OCI-LY1 (cell line): ENCODE data around the gene AGFG2.

Experiments
- H2AFZ ChIP-seq: fragments of 200-600 bp; sonication (generic), shearing (Covaris generic); 2 replicates; pipeline ENCODE4 v1.6.0; 2014; ENCODE audit warnings: antibody characterized with exemption, mild to moderate bottlenecking, low read length
- H3F3A ChIP-seq: fragments of 200-600 bp; sonication (generic), shearing (Covaris generic); 2 replicates; pipeline ENCODE4 v1.6.0; 2014; ENCODE audit warnings: mild to moderate bottlenecking, antibody characterized with exemption, low read length, moderate library complexity; ENCODE audit not compliant: insufficient read depth
- H3K27ac ChIP-seq: fragments of 200-600 bp; sonication (generic); 2 replicates; pipeline ENCODE4 v1.5.1; 2014; ENCODE audit warnings: low read length, mixed run types, mild to moderate bottlenecking, low read depth; ENCODE audit not compliant: poor library complexity, severe bottlenecking
- H3K27me3 ChIP-seq: fragments of 200-600 bp; sonication (generic); 2 replicates; pipeline ENCODE4 v1.6.0; 2014; ENCODE audit warnings: antibody characterized with exemption, mild to moderate bottlenecking, low read length, moderate library complexity; ENCODE audit not compliant: insufficient read depth
- H3K36me3 ChIP-seq: fragments of 200-600 bp; sonication (generic); 2 replicates; pipeline ENCODE4 v1.6.1; 2014; ENCODE audit warnings: mild to moderate bottlenecking, antibody characterized with exemption, low read length, moderate library complexity, mixed read lengths; ENCODE audit not compliant: insufficient read depth
- H3K4me1 ChIP-seq: fragments of 200-600 bp; sonication (generic); 2 replicates; pipeline ENCODE4 v1.5.1; 2014; ENCODE audit warnings: mild to moderate bottlenecking, low read length, moderate library complexity; ENCODE audit not compliant: insufficient read depth, severe bottlenecking
- H3K4me2 ChIP-seq: fragments of 200-600 bp; sonication (generic), shearing (Covaris generic); 2 replicates; pipeline ENCODE4 v1.6.1; 2014; ENCODE audit warnings: low read length
- H3K4me3 ChIP-seq: fragments of 200-600 bp; sonication (generic); 2 replicates; pipeline ENCODE4 v1.5.1; 2014; ENCODE audit warnings: low read length, low read depth, mild to moderate bottlenecking, mixed read lengths; ENCODE audit not compliant: poor library complexity, severe bottlenecking
- H3K79me2 ChIP-seq: fragments of 200-600 bp; shearing (Covaris generic); 2 replicates; pipeline ENCODE4 v1.6.1; 2016; ENCODE audit warnings: mixed run types, low read length, mixed read lengths; ENCODE audit not compliant: insufficient read depth
- H3K9ac ChIP-seq: fragments of 200-600 bp; sonication (generic), shearing (Covaris generic); 2 replicates; pipeline ENCODE4 v1.6.1; 2014; ENCODE audit warnings: mild to moderate bottlenecking, low read length, mixed read lengths
- H3K9me2 ChIP-seq: fragments of 200-600 bp; sonication (generic), shearing (Covaris generic); 2 replicates; pipeline ENCODE4 v1.6.1; 2014; ENCODE audit warnings: low read depth, mild to moderate bottlenecking, low read length, mixed read lengths
- H3K9me3 ChIP-seq: fragments of 200-600 bp; shearing (Covaris generic); 2 replicates; pipeline ENCODE4 v1.6.1; 2014; ENCODE audit warnings: low read length, mixed read lengths
- H4K20me1 ChIP-seq: fragments of 200-600 bp; sonication (generic), shearing (Covaris generic); 2 replicates; pipeline ENCODE4 v1.6.0; 2016; ENCODE audit warnings: mild to moderate bottlenecking, low read length; ENCODE audit not compliant: insufficient read depth
- CTCF ChIP-seq: fragments of 200-600 bp; sonication (generic), shearing (Covaris generic); IDR thresholded peaks from 2 replicates; pipeline ENCODE4 v1.5.1; 2017; ENCODE audit warnings: mild to moderate bottlenecking, antibody characterized with exemption, low read length, moderate library complexity, mixed read lengths
- EZH2 ChIP-seq: fragments of 200-600 bp; sonication (generic), shearing (Covaris generic); IDR thresholded peaks from 2 replicates; pipeline ENCODE4 v1.8.0; 2017; ENCODE audit warnings: borderline replicate concordance, mixed run types, mild to moderate bottlenecking, antibody characterized with exemption, low read length, moderate library complexity, mixed read lengths

Gene AGFG2

GRCh38 chr7:100578246-100579183, 39.5 kb downstream of the AGFG2 start:
- H3K79me2 ChIP-seq, result no peaks in the 10 kb centered on the region
- no peak overlapping the region for H3K4me2 ChIP-seq

GRCh38 chr7:100580466-100581283, 41.7 kb downstream of the AGFG2 start:
- Histone ChIP-seq H3K4me3 (no peak overlapping the region), H3K4me1 (peaks cover 27% of the 10 kb centered on the region), H4K20me1 (no peaks in the 10 kb centered on the region), H2AFZ (no peak overlapping the region), H3K9me3 (no peaks in the 10 kb centered on the region), H3K27me3 (no peaks in the 10 kb centered on the region), H3K4me2 (no peak overlapping the region), H3K36me3 (peaks cover 71% of the 10 kb centered on the region), H3F3A (no peaks in the 10 kb centered on the region), H3K9ac (no peak overlapping the region), H3K9me2 (no peaks in the 10 kb centered on the region), H3K79me2 (no peaks in the 10 kb centered on the region), H3K27ac (no peak overlapping the region)
- TF ChIP-seq CTCF (no peak), EZH2 (no peak)

More at GRCh38 chr7:100578246-100579183, 39.5 kb downstream of the AGFG2 start:
- no peaks in the 10 kb centered on the region for H4K20me1 ChIP-seq
- no peak overlapping the region for H3K4me3 ChIP-seq
- TF ChIP-seq EZH2, result no peak
- no peak for TF ChIP-seq CTCF
- no peak overlapping the region for H2AFZ ChIP-seq
- H3K9me2 ChIP-seq, result no peaks in the 10 kb centered on the region
- H3K27me3 ChIP-seq, result no peaks in the 10 kb centered on the region
- H3F3A ChIP-seq, result no peaks in the 10 kb centered on the region
- H3K9me3 ChIP-seq, result no peaks in the 10 kb centered on the region
- no peak overlapping the region for H3K9ac ChIP-seq
- H3K27ac ChIP-seq, result no peak overlapping the region
- H3K36me3 ChIP-seq, result peaks cover 89% of the 10 kb centered on the region
- peaks cover 8% of the 10 kb centered on the region for H3K4me1 ChIP-seq

- Histone ChIP-seq H3K4me3 (no peak overlapping the region), H3K9me2 (no peaks in the 10 kb centered on the region), H3K4me2 (no peak overlapping the region), H3K9ac (no peak overlapping the region), H3K79me2 (no peaks in the 10 kb centered on the region), H3K9me3 (no peaks in the 10 kb centered on the region), H3K36me3 (peaks cover 57% of the 10 kb centered on the region), H3K27ac (no peak overlapping the region), H2AFZ (no peak overlapping the region), H3K4me1 (peaks cover 30% of the 10 kb centered on the region), H3K27me3 (no peaks in the 10 kb centered on the region), H4K20me1 (no peaks in the 10 kb centered on the region), H3F3A (no peaks in the 10 kb centered on the region)
- no peak for TF ChIP-seq EZH2
- TF ChIP-seq CTCF, result no peak
Measured at GRCh38 chr7:100582041-100582579, 43.1 kb downstream of the AGFG2 start.
